Measurements from ENCODE around the gene FITM1. TPM values are rescaled to one million over a fixed set of nuclear protein-coding genes. Genes with fewer than 3 reads are reported as not detected.

The FITM1 gene
- total and polyA plus RNA-seq, 2 experiments from 2014 or later: 0.53 TPM; not detected in 1

- TF ChIP-seq ETS1 (IDR thresholded peaks at IDR 0.05) (no peak), EZH2phosphoT487 (IDR thresholded peaks at IDR 0.05; ENCODE audit: unreplicated experiment) (no peak), STAT1 (IDR thresholded peaks at IDR 0.05; ENCODE audit: unreplicated experiment) (no peak), ZNF114 (CRISPR knock-in tag; IDR thresholded peaks at IDR 0.05) (no peak), EZH2 (IDR thresholded peaks at IDR 0.05; ENCODE audit: low read depth, unreplicated experiment) (no peak), POLR2AphosphoS5 (IDR thresholded peaks at IDR 0.05; ENCODE audit: low read depth) (no peak), ZNF331 (CRISPR knock-in tag; IDR thresholded peaks at IDR 0.05; ENCODE audit: low read depth) (no peak), ZNF462 (CRISPR knock-in tag; IDR thresholded peaks at IDR 0.05) (no peak), NANOG (IDR thresholded peaks at IDR 0.05; ENCODE audit: borderline replicate concordance) (no peak), JUNB (IDR thresholded peaks at IDR 0.05; ENCODE audit: unreplicated experiment) (no peak), CREB1 (CRISPR knock-in tag; IDR thresholded peaks at IDR 0.05; ENCODE audit: low read depth) (no peak)
- TF ChIP-seq, protein P1, sequence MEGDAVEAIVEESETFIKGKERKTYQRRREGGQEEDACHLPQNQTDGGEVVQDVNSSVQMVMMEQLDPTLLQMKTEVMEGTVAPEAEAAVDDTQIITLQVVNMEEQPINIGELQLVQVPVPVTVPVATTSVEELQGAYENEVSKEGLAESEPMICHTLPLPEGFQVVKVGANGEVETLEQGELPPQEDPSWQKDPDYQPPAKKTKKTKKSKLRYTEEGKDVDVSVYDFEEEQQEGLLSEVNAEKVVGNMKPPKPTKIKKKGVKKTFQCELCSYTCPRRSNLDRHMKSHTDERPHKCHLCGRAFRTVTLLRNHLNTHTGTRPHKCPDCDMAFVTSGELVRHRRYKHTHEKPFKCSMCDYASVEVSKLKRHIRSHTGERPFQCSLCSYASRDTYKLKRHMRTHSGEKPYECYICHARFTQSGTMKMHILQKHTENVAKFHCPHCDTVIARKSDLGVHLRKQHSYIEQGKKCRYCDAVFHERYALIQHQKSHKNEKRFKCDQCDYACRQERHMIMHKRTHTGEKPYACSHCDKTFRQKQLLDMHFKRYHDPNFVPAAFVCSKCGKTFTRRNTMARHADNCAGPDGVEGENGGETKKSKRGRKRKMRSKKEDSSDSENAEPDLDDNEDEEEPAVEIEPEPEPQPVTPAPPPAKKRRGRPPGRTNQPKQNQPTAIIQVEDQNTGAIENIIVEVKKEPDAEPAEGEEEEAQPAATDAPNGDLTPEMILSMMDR (conservative IDR thresholded peaks at IDR 0.05; ENCODE audit: low read depth in 2 of 2): no peak
- TF ChIP-seq, protein P2, sequence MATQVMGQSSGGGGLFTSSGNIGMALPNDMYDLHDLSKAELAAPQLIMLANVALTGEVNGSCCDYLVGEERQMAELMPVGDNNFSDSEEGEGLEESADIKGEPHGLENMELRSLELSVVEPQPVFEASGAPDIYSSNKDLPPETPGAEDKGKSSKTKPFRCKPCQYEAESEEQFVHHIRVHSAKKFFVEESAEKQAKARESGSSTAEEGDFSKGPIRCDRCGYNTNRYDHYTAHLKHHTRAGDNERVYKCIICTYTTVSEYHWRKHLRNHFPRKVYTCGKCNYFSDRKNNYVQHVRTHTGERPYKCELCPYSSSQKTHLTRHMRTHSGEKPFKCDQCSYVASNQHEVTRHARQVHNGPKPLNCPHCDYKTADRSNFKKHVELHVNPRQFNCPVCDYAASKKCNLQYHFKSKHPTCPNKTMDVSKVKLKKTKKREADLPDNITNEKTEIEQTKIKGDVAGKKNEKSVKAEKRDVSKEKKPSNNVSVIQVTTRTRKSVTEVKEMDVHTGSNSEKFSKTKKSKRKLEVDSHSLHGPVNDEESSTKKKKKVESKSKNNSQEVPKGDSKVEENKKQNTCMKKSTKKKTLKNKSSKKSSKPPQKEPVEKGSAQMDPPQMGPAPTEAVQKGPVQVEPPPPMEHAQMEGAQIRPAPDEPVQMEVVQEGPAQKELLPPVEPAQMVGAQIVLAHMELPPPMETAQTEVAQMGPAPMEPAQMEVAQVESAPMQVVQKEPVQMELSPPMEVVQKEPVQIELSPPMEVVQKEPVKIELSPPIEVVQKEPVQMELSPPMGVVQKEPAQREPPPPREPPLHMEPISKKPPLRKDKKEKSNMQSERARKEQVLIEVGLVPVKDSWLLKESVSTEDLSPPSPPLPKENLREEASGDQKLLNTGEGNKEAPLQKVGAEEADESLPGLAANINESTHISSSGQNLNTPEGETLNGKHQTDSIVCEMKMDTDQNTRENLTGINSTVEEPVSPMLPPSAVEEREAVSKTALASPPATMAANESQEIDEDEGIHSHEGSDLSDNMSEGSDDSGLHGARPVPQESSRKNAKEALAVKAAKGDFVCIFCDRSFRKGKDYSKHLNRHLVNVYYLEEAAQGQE (IDR thresholded peaks at IDR 0.05; ENCODE audit: unreplicated experiment): no peak
- H3K9me2 ChIP-seq (ENCODE audit: insufficient read depth): no peaks in the 10 kb centered on the region
- H2AFZ ChIP-seq: peak overlapping the region; percentile 95
- no peaks in the 10 kb centered on the region; the same call in none of the 2 replicates for H4K20me1 ChIP-seq (replicated peaks; ENCODE audit: insufficient read depth)
- Mint-ChIP-seq H3K36me3 (ENCODE audit: low read depth) (peaks cover 14% of the 10 kb centered on the region), H3K4me1 (peaks cover 16% of the 10 kb centered on the region), H3K9me3 (peaks cover 3% of the 10 kb centered on the region; the same call in 1 of the 3 replicates), H3K27me3 (ENCODE audit: insufficient read depth, low read depth, poor library complexity) (peaks cover 23% of the 10 kb centered on the region), H3K27ac (peak overlapping the region; percentile 99), H3K4me3 (peak overlapping the region; percentile 93)
- peak overlapping the region; percentile 96 for H3K4me2 ChIP-seq
- no peak for ATAC-seq
- H3F3A ChIP-seq (replicated peaks; ENCODE audit: low read depth): peaks cover 6% of the 10 kb centered on the region; the same call in 1 of the 2 replicates
- peaks cover 6% of the 10 kb centered on the region for H3K4me1 ChIP-seq (ENCODE audit: insufficient read depth)
- H3K27me3 ChIP-seq (ENCODE audit: insufficient read depth): no peaks in the 10 kb centered on the region
- peaks cover 4% of the 10 kb centered on the region; the same call in 1 of the 2 replicates for H3K36me3 ChIP-seq (ENCODE audit: insufficient read depth)
- DNase-seq (ENCODE audit: low spot score): no peak
- H3K79me2 ChIP-seq (replicated peaks; ENCODE audit: insufficient read depth): peaks cover 11% of the 10 kb centered on the region
- H3K27ac ChIP-seq (ENCODE audit: low read depth): peak overlapping the region; percentile 94; the same call in 1 of the 2 replicates
- H3K4me3 ChIP-seq: peak overlapping the region; percentile 77
Observed at GRCh38 chr14:24113379-24113800, 17.1 kb upstream of the FITM1 start.
